Smooth muscle cell (in vitro differentiated cells): Measurements from ENCODE around the gene CLIC6. TPM values are rescaled to one million over a fixed set of nuclear protein-coding genes. Genes with fewer than 3 reads are reported as not detected.

Source experiments
- DNase-seq: peaks from one replicate; lab custom pipeline; 2025; ENCODE audit not compliant: unreplicated experiment; lab: John Stamatoyannopoulos, UW
- H2AFZ ChIP-seq: fragments of 200-600 bp; sonication (generic); 2 replicates; pipeline ENCODE4 v1.6.0; 2016; ENCODE audit warnings: antibody characterized with exemption, low read depth, mild to moderate bottlenecking
- H3F3A ChIP-seq: fragments of 200-600 bp; sonication (generic); 2 replicates; pipeline ENCODE4 v1.6.0; 2017; ENCODE audit warnings: antibody characterized with exemption, low read depth
- H3K27ac ChIP-seq: fragments of 200-600 bp; sonication (generic); 2 replicates; pipeline ENCODE4 v1.5.1; 2016; ENCODE audit warnings: low read depth, mild to moderate bottlenecking
- H3K27me3 ChIP-seq: fragments of 200-600 bp; sonication (generic); 2 replicates; pipeline ENCODE4 v1.6.1; 2016; ENCODE audit warnings: low read depth, mild to moderate bottlenecking
- H3K36me3 ChIP-seq: fragments of 200-600 bp; sonication (generic); 2 replicates; pipeline ENCODE4 v1.5.1; 2016; ENCODE audit warnings: low read depth
- H3K4me1 ChIP-seq: fragments of 200-600 bp; sonication (generic); 2 replicates; pipeline ENCODE4 v1.5.1; 2016; ENCODE audit warnings: low read depth
- H3K4me2 ChIP-seq: fragments of 200-600 bp; sonication (generic); 2 replicates; pipeline ENCODE4 v1.6.0; 2016; ENCODE audit warnings: mild to moderate bottlenecking
- H3K4me3 ChIP-seq: fragments of 200-600 bp; sonication (generic); 2 replicates; pipeline ENCODE4 v1.5.1; 2016; ENCODE audit warnings: mild to moderate bottlenecking
- H3K79me2 ChIP-seq: fragments of 200-600 bp; sonication (generic); 2 replicates; pipeline ENCODE4 v1.6.0; 2016; ENCODE audit warnings: low read depth, mild to moderate bottlenecking
- H3K9ac ChIP-seq: fragments of 200-600 bp; sonication (generic); 2 replicates; pipeline ENCODE4 v1.6.0; 2016; ENCODE audit warnings: low read depth
- H3K9me3 ChIP-seq: fragments of 200-600 bp; sonication (generic); replicated peaks from 2 replicates; pipeline ENCODE4 v1.5.1; 2016; ENCODE audit warnings: low read depth
- H4K20me1 ChIP-seq: fragments of 200-600 bp; sonication (generic); 2 replicates; pipeline ENCODE4 v1.6.0; 2016; ENCODE audit warnings: low read depth
- CTCF ChIP-seq: fragments of 200-600 bp; sonication (generic); IDR thresholded peaks from 2 replicates; pipeline ENCODE4 v1.5.1; 2017; ENCODE audit warnings: borderline replicate concordance, mild to moderate bottlenecking, antibody characterized with exemption; ENCODE audit not compliant: insufficient read depth, poor library complexity, severe bottlenecking
- WGBS: methylation state at CpG from one replicate; pipeline ENCODE4 v1.1.7; 2016; ENCODE audit warnings: low lambda C conversion rate; 5-methylcytosine and 5-hydroxymethylcytosine counted together
- polyA plus RNA-seq: library from polyadenylated mRNA; unstranded; fragments of >200 nt; fragmentation: Nextera tagmentation; extraction: Ambion mirVana; gene quantifications from 2 replicates; pipeline ENCODE4 v1.2.1, GENCODE V29; 2016
- total RNA-seq: library from RNA; depleted of rRNA; stranded (reverse); fragments of >200 nt; gene quantifications from 2 replicates; pipeline ENCODE4 v1.2.3, GENCODE V29; 2014

The CLIC6 gene
- total and polyA plus RNA-seq, 2 experiments from 2014 or later = 0.22 TPM; not detected in 1

GRCh38 chr21:34754690-34755647 is 86.2 kb downstream of the CLIC6 start:
- H3K27ac ChIP-seq = no peak overlapping the region
- H2AFZ ChIP-seq = no peak overlapping the region
- no peaks in the 10 kb centered on the region for H3K36me3 ChIP-seq
- no peak overlapping the region for H3K4me3 ChIP-seq
- H3K9me3 ChIP-seq = no peaks in the 10 kb centered on the region
- H3K4me1 ChIP-seq = no peaks in the 10 kb centered on the region
- H4K20me1 ChIP-seq = no peaks in the 10 kb centered on the region
- no peak for TF ChIP-seq CTCF
- H3K27me3 ChIP-seq = no peaks in the 10 kb centered on the region
- 85% methylated on average over 19 of the region's 19 CpGs for WGBS
- H3F3A ChIP-seq = no peaks in the 10 kb centered on the region
- no peaks in the 10 kb centered on the region for H3K79me2 ChIP-seq
- no peak overlapping the region for H3K4me2 ChIP-seq
- no peak for DNase-seq
- no peak overlapping the region for H3K9ac ChIP-seq

GRCh38 chr21:34761758-34762330 is 93.0 kb downstream of the CLIC6 start:
- H3K4me3 ChIP-seq = no peak overlapping the region
- no peaks in the 10 kb centered on the region for H3K36me3 ChIP-seq
- no peak for TF ChIP-seq CTCF
- H3F3A ChIP-seq = no peaks in the 10 kb centered on the region
- no peak for DNase-seq
- WGBS = 71% methylated on average over 2 of the region's 2 CpGs
- H4K20me1 ChIP-seq = no peaks in the 10 kb centered on the region
- no peak overlapping the region for H3K27ac ChIP-seq
- H2AFZ ChIP-seq = no peak overlapping the region
- H3K79me2 ChIP-seq = no peaks in the 10 kb centered on the region
- H3K27me3 ChIP-seq = no peaks in the 10 kb centered on the region
- H3K4me1 ChIP-seq = no peaks in the 10 kb centered on the region
- H3K9ac ChIP-seq = no peak overlapping the region
- H3K9me3 ChIP-seq = no peaks in the 10 kb centered on the region
- H3K4me2 ChIP-seq = no peak overlapping the region

- Histone ChIP-seq H3K4me3 (no peak overlapping the region), H3K27ac (no peak overlapping the region), H3K9ac (no peak overlapping the region), H3K79me2 (no peaks in the 10 kb centered on the region), H3F3A (no peaks in the 10 kb centered on the region), H3K36me3 (no peaks in the 10 kb centered on the region), H3K9me3 (no peaks in the 10 kb centered on the region), H3K27me3 (no peaks in the 10 kb centered on the region), H3K4me1 (no peaks in the 10 kb centered on the region), H3K4me2 (no peak overlapping the region), H4K20me1 (no peaks in the 10 kb centered on the region), H2AFZ (no peak overlapping the region)
- no peak for DNase-seq
- 92% methylated on average over 1 of the region's 1 CpG for WGBS
- TF ChIP-seq CTCF = peak; percentile 25
Observed at GRCh38 chr21:34762786-34763185, 94.0 kb downstream of the CLIC6 start.
